IMR-90 (cell line): ENCODE measurements around the gene LRP6. TPM values are rescaled to one million over a fixed set of nuclear protein-coding genes. Genes with fewer than 3 reads are reported as not detected.

Experiments
- ATAC-seq: fragments of 200-7000 bp; cut with Tn5 transposase; 2 replicates; pipeline ENCODE4 v1.9.1; 2020; ENCODE audit warnings: low read depth, mild to moderate bottlenecking, moderate library complexity
- BruUV-seq: library from RNA; stranded (reverse); fragments of 400-500 nt; replicated peaks from 2 replicates; lab custom pipeline; 2021; lab: Mats Ljungman, UMichigan
- CTCF ChIA-PET: fragments of 300-600 bp; formaldehyde crosslinking; extraction: SDS; loops from one replicate; lab custom pipeline; 2021; ENCODE audit warnings: antibody characterized with exemption; lab: Yijun Ruan, JAX
- POLR2A ChIA-PET: fragments of 300-600 bp; sonication (Branson Sonifier 250); formaldehyde crosslinking; loops from one replicate; lab custom pipeline; 2022; ENCODE audit warnings: antibody characterized with exemption; ENCODE audit not compliant: unreplicated experiment; lab: Charles Lee
- DNase-seq: peaks from one replicate; pipeline ENCODE4 v3.0.0; 2013
- H2AFZ ChIP-seq: replicated peaks from 2 replicates; pipeline ENCODE3; 2013; ENCODE audit warnings: low read length, mild to moderate bottlenecking; ENCODE audit not compliant: poor library complexity
- H2AK5ac ChIP-seq: 2 replicates; pipeline ENCODE4 v1.6.1; 2013; ENCODE audit warnings: low read depth, low read length, inconsistent platforms
- H2AK9ac ChIP-seq: replicated peaks from 2 replicates; pipeline ENCODE3; 2013; ENCODE audit warnings: mild to moderate bottlenecking, low read depth, low read length, moderate library complexity; ENCODE audit not compliant: poor library complexity
- H2BK120ac ChIP-seq: 2 replicates; pipeline ENCODE4 v1.6.1; 2013; ENCODE audit warnings: low read depth, low read length, inconsistent platforms
- H2BK15ac ChIP-seq: 3 replicates; pipeline ENCODE4 v1.6.1; 2013; ENCODE audit warnings: low read depth, low read length, inconsistent platforms
- H2BK20ac ChIP-seq: 2 replicates; pipeline ENCODE4 v1.6.1; 2013; ENCODE audit warnings: low read depth, mild to moderate bottlenecking, inconsistent platforms, low read length, moderate library complexity
- H2BK5ac ChIP-seq: 2 replicates; pipeline ENCODE4 v1.6.1; 2013; ENCODE audit warnings: mild to moderate bottlenecking, low read depth, low read length, inconsistent platforms; ENCODE audit not compliant: poor library complexity, severe bottlenecking
- H3K14ac ChIP-seq: replicated peaks from 2 replicates; pipeline ENCODE4 v1.6.1; 2013; ENCODE audit warnings: low read depth, low read length, inconsistent platforms
- H3K18ac ChIP-seq: 2 replicates; pipeline ENCODE4 v1.6.1; 2013; ENCODE audit warnings: low read depth, low read length, control low read depth
- H3K23ac ChIP-seq: 2 replicates; pipeline ENCODE4 v1.6.1; 2013; ENCODE audit warnings: low read depth, low read length, inconsistent platforms
- H3K27ac ChIP-seq: 2 replicates; pipeline ENCODE4 v1.5.1; 2013; ENCODE audit warnings: mild to moderate bottlenecking, control low read depth, low read length; ENCODE audit not compliant: insufficient read depth
- H3K27me3 ChIP-seq: 2 replicates; pipeline ENCODE4 v1.6.1; 2013; ENCODE audit warnings: low read length; ENCODE audit not compliant: control insufficient read depth, insufficient read depth
- H3K36me3 ChIP-seq: 2 replicates; pipeline ENCODE4 v1.6.1; 2013; ENCODE audit warnings: low read length, mixed read lengths; ENCODE audit not compliant: control insufficient read depth, insufficient read depth
- H3K4ac ChIP-seq: 2 replicates; pipeline ENCODE4 v1.6.1; 2013; ENCODE audit warnings: low read depth, low read length, inconsistent platforms
- H3K4me1 ChIP-seq: 2 replicates; pipeline ENCODE4 v1.6.1; 2013; ENCODE audit warnings: low read length, mixed read lengths; ENCODE audit not compliant: control insufficient read depth, insufficient read depth
- H3K4me2 ChIP-seq: 2 replicates; pipeline ENCODE4 v1.6.1; 2013; ENCODE audit warnings: low read depth, mild to moderate bottlenecking, control low read depth, low read length, moderate library complexity
- H3K4me3 ChIP-seq: 2 replicates; pipeline ENCODE4 v1.5.1; 2013; ENCODE audit warnings: low read depth, mild to moderate bottlenecking, control low read depth, low read length, moderate library complexity; ENCODE audit not compliant: insufficient read depth
- H3K56ac ChIP-seq: 2 replicates; pipeline ENCODE4 v1.6.1; 2013; ENCODE audit warnings: low read length, inconsistent platforms; ENCODE audit not compliant: insufficient read depth; ENCODE audit errors: extremely low read depth
- H3K79me1 ChIP-seq, 2 experiments: 2 replicates each; pipeline ENCODE4 v1.6.1; 2013; ENCODE audit warnings: low read length in 2 of 2, inconsistent platforms in 1 of 2, low read depth in 1 of 2
- H3K9ac ChIP-seq: 2 replicates; pipeline ENCODE4 v1.6.1; 2013; ENCODE audit warnings: low read depth, low read length, control low read depth
- H3K9me1 ChIP-seq: 2 replicates; pipeline ENCODE4 v1.6.1; 2013; ENCODE audit warnings: low read length, inconsistent platforms; ENCODE audit not compliant: insufficient read depth
- H3K9me3 ChIP-seq: 2 replicates; pipeline ENCODE4 v1.6.1; 2013; ENCODE audit warnings: low read length; ENCODE audit not compliant: control insufficient read depth, insufficient read depth
- H4K20me1 ChIP-seq: 2 replicates; pipeline ENCODE4 v1.6.1; 2013; ENCODE audit warnings: low read length, inconsistent platforms; ENCODE audit not compliant: insufficient read depth
- H4K5ac ChIP-seq: 2 replicates; pipeline ENCODE4 v1.6.1; 2013; ENCODE audit warnings: mild to moderate bottlenecking, low read depth, low read length, control low read depth
- H4K8ac ChIP-seq, 2 experiments: 2 replicates each; pipeline ENCODE4 v1.6.1; 2013; ENCODE audit warnings: low read depth in 2 of 2, low read length in 2 of 2, control low read depth in 1 of 2, inconsistent platforms in 1 of 2
- H4K91ac ChIP-seq: 2 replicates; pipeline ENCODE4 v1.6.1; 2013; ENCODE audit warnings: low read depth, low read length, inconsistent platforms; ENCODE audit not compliant: insufficient read depth
- BHLHE40 ChIP-seq: fragments of 150-350 bp; IDR thresholded peaks from 2 replicates; pipeline ENCODE4 v1.6.1; 2016; ENCODE audit warnings: mild to moderate bottlenecking, low read depth, low read length
- CHD1 ChIP-seq: IDR thresholded peaks from 2 replicates; pipeline ENCODE4 v1.6.1; 2012; ENCODE audit warnings: low read depth, low read length, improper control_type of control experiment
- FOS ChIP-seq: fragments of 150-350 bp; IDR thresholded peaks from 2 replicates; pipeline ENCODE4 v1.6.1; 2016; ENCODE audit warnings: low read depth, low read length
- MAFK ChIP-seq: IDR thresholded peaks from 2 replicates; pipeline ENCODE4 v1.6.1; 2012; ENCODE audit warnings: low read depth, low read length, improper control_type of control experiment
- MAZ ChIP-seq: IDR thresholded peaks from 2 replicates; pipeline ENCODE4 v1.6.1; 2012; ENCODE audit warnings: low read depth, mild to moderate bottlenecking, low read length, improper control_type of control experiment, moderate library complexity, borderline replicate concordance
- MXI1 ChIP-seq: IDR thresholded peaks from 2 replicates; pipeline ENCODE4 v1.6.1; 2012; ENCODE audit warnings: low read depth, mild to moderate bottlenecking, low read length, moderate library complexity, borderline replicate concordance
- NFE2L2 ChIP-seq: fragments of 150-350 bp; IDR thresholded peaks from 2 replicates; pipeline ENCODE4 v1.6.1; 2016; ENCODE audit warnings: low read depth, mild to moderate bottlenecking, low read length
- POLR2A ChIP-seq: IDR thresholded peaks from 2 replicates; pipeline ENCODE4 v1.6.1; 2012; ENCODE audit warnings: mild to moderate bottlenecking, low read depth, low read length
- RAD21 ChIP-seq: IDR thresholded peaks from 2 replicates; pipeline ENCODE4 v1.6.1; 2012; ENCODE audit warnings: low read length, improper control_type of control experiment
- RCOR1 ChIP-seq: IDR thresholded peaks from 2 replicates; pipeline ENCODE4 v1.6.1; 2012; ENCODE audit warnings: mild to moderate bottlenecking, low read length, improper control_type of control experiment; ENCODE audit not compliant: insufficient replicate concordance
- RFX5 ChIP-seq: IDR thresholded peaks from 2 replicates; pipeline ENCODE4 v1.8.0; 2012; ENCODE audit warnings: low read depth, mild to moderate bottlenecking, low read length, moderate library complexity
- SMC3 ChIP-seq: fragments of 150-350 bp; IDR thresholded peaks from 2 replicates; pipeline ENCODE4 v1.6.1; 2016; ENCODE audit warnings: low read depth, mild to moderate bottlenecking, antibody characterized with exemption, low read length, moderate library complexity
- USF2 ChIP-seq: fragments of 150-350 bp; IDR thresholded peaks from 2 replicates; pipeline ENCODE4 v1.6.1; 2017; ENCODE audit warnings: mild to moderate bottlenecking, antibody characterized with exemption, low read length, low read depth
- WGBS, 2 experiments: methylation state at CpG; one replicate each; pipeline versions ENCODE4 v1.1.5 to v1.1.7; 2013; ENCODE audit warnings: missing lambda C conversion rate in 2 of 2; ENCODE audit not compliant: insufficient read length in 1 of 2; ENCODE audit errors: extremely low coverage in 2 of 2; 5-methylcytosine and 5-hydroxymethylcytosine counted together
- dilution Hi-C: fragments of 300-500 bp; cut with HindIII; formaldehyde crosslinking; loops from one replicate; pipeline ENCODE4 v1.14.3; 2018; ENCODE audit warnings: low sequenced_read_pairs; ENCODE audit not compliant: unreplicated experiment
- in situ Hi-C: fragments of 300-500 bp; cut with MboI; formaldehyde crosslinking; loops from 3 replicates; pipeline ENCODE4 v1.14.3; 2019; ENCODE audit warnings: low sequenced_read_pairs, inconsistent platforms, mixed read lengths
- intact Hi-C: fragments of 100-400 bp; cut with micrococcal nuclease; formaldehyde crosslinking; loops from 2 replicates; pipeline ENCODE4 v1.10.0; 2022
- polyA plus RNA-seq, 3 experiments: library from polyadenylated mRNA; depleted of rRNA; stranded (reverse); fragments of >200 nt; gene quantifications; 2 replicates each; pipeline ENCODE4 v1.2.3, GENCODE V29; 2012; ENCODE audit warnings: low replicate concordance in 1 of 3
- total RNA-seq: library from RNA; depleted of rRNA; stranded (reverse); fragments of >200 nt; gene quantifications from 2 replicates; pipeline ENCODE4 v1.2.3, GENCODE V29; 2012
- TF ChIP-seq, protein P1 (sequence below): conservative IDR thresholded peaks from 2 replicates; pipeline ENCODE4 v1.5.1; 2012; ENCODE audit warnings: mild to moderate bottlenecking, low read depth, low read length, improper control_type of control experiment
- TF ChIP-seq, protein P2 (sequence below): fragments of 150-350 bp; IDR thresholded peaks from 2 replicates; pipeline ENCODE4 v1.6.1; 2016; ENCODE audit warnings: low read depth, mild to moderate bottlenecking, low read length, moderate library complexity, borderline replicate concordance

LRP6 gene
- total and polyA plus RNA-seq, 2 of the 4 experiments (the other 2 are of a cell fraction) = 14.2 to 32.1 TPM

- H3K9me3 ChIP-seq = no peaks in the 10 kb centered on the region
- 0 out of 2 replicates have a peak overlapping the region, but pooled peaks have one; percentile 84 for H3K9ac ChIP-seq
- H3K4ac ChIP-seq = no peak overlapping the region
- TF ChIP-seq BHLHE40 (no peak), MAFK (no peak), SMC3 (no peak), CHD1 (no peak), MXI1 (no peak), FOS (no peak), RCOR1 (no peak), NFE2L2 (no peak), POLR2A (no peak), RAD21 (no peak), RFX5 (no peak), MAZ (no peak), USF2 (no peak)
- TF ChIP-seq, protein P1, sequence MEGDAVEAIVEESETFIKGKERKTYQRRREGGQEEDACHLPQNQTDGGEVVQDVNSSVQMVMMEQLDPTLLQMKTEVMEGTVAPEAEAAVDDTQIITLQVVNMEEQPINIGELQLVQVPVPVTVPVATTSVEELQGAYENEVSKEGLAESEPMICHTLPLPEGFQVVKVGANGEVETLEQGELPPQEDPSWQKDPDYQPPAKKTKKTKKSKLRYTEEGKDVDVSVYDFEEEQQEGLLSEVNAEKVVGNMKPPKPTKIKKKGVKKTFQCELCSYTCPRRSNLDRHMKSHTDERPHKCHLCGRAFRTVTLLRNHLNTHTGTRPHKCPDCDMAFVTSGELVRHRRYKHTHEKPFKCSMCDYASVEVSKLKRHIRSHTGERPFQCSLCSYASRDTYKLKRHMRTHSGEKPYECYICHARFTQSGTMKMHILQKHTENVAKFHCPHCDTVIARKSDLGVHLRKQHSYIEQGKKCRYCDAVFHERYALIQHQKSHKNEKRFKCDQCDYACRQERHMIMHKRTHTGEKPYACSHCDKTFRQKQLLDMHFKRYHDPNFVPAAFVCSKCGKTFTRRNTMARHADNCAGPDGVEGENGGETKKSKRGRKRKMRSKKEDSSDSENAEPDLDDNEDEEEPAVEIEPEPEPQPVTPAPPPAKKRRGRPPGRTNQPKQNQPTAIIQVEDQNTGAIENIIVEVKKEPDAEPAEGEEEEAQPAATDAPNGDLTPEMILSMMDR = no peak
- TF ChIP-seq, protein P2, sequence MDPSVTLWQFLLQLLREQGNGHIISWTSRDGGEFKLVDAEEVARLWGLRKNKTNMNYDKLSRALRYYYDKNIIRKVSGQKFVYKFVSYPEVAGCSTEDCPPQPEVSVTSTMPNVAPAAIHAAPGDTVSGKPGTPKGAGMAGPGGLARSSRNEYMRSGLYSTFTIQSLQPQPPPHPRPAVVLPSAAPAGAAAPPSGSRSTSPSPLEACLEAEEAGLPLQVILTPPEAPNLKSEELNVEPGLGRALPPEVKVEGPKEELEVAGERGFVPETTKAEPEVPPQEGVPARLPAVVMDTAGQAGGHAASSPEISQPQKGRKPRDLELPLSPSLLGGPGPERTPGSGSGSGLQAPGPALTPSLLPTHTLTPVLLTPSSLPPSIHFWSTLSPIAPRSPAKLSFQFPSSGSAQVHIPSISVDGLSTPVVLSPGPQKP = no peak
- no peak overlapping the region for H3K18ac ChIP-seq
- peak overlapping the region; percentile 95 for H3K4me2 ChIP-seq
- no peak overlapping the region for H2AK5ac ChIP-seq
- BruUV-seq = no TSS peak
- H3K4me1 ChIP-seq = peaks cover 3% of the 10 kb centered on the region
- no peak overlapping the region for H2BK120ac ChIP-seq
- H2BK15ac ChIP-seq = no peak overlapping the region
- H2BK20ac ChIP-seq = no peak overlapping the region
- ChIA-PET CTCF (no interaction called here), POLR2A (no interaction called here)
- dilution Hi-C loops (no loop called here), intact Hi-C loops (loop anchor here (2.0 to 5.0 kb wide), 4 partner anchors 67 to 228 kb away; no protein-coding TSS in a partner anchor), in situ Hi-C loops (no loop called here)
- H3K23ac ChIP-seq = no peak overlapping the region
- H3K9me1 ChIP-seq = peaks cover 5% of the 10 kb centered on the region
- peak overlapping the region; percentile 85 for H3K4me3 ChIP-seq
- H3K36me3 ChIP-seq = no peaks in the 10 kb centered on the region
- H3K56ac ChIP-seq = no peak overlapping the region
- 0 out of 2 replicates have a peak overlapping the region, but pooled peaks have one; percentile 12 for H3K14ac ChIP-seq
- no peak for DNase-seq
- H4K5ac ChIP-seq = no peak overlapping the region
- H3K79me1 ChIP-seq = peaks cover 4 to 27% of the 10 kb centered on the region in 2 experiments; a peak in 3 of 4 replicates
- peaks cover 31% of the 10 kb centered on the region for H4K20me1 ChIP-seq
- H3K27ac ChIP-seq = no peak overlapping the region
- H3K27me3 ChIP-seq = no peaks in the 10 kb centered on the region
- H4K8ac ChIP-seq = no peak overlapping the region
- no peak for ATAC-seq
- no peak overlapping the region for H2BK5ac ChIP-seq
- no peak overlapping the region for H4K91ac ChIP-seq
- WGBS, 2 experiments = no CpG with 5 or more reads among the region's 3 CpGs
- no peak overlapping the region for H2AFZ ChIP-seq
- H2AK9ac ChIP-seq = no peak overlapping the region
Measured at GRCh38 chr12:12265035-12265434, 1.8 kb downstream of the LRP6 start.
